HCT116 (cell line): ENCODE results near the gene ARVCF. TPM values are rescaled to one million over a fixed set of nuclear protein-coding genes. Genes with fewer than 3 reads are reported as not detected.

Source experiments
- ATAC-seq: fragments of 200-7000 bp; cut with Tn5 transposase; 2 replicates; pipeline ENCODE4 v1.9.1; 2020; ENCODE audit warnings: mild to moderate bottlenecking, moderate library complexity
- BruUV-seq: library from RNA; stranded (reverse); fragments of 400-500 nt; replicated peaks from 2 replicates; lab custom pipeline; 2021; lab: Mats Ljungman, UMichigan
- CTCF ChIA-PET: fragments of 300-600 bp; sonication (Branson Sonifier 250); formaldehyde crosslinking; loops from one replicate; lab custom pipeline; 2021; ENCODE audit warnings: antibody characterized with exemption; lab: Charles Lee
- POLR2A ChIA-PET: fragments of 300-600, 350-600 bp; sonication (Branson Sonifier 250); formaldehyde crosslinking; loops from one replicate; lab custom pipeline; 2021; ENCODE audit warnings: antibody characterized with exemption; lab: Charles Lee
- RAD21 ChIA-PET, 2 experiments: fragments of 300-600 bp; sonication (Branson Sonifier 250); formaldehyde crosslinking; loops; one replicate each; lab custom pipeline; 2023; ENCODE audit warnings: low total read pairs in 2 of 2; ENCODE audit not compliant: uncharacterized antibody in 2 of 2, unreplicated experiment in 2 of 2, low non-redundant PET in 1 of 2; lab: Charles Lee
- DNase-seq: peaks from one replicate; pipeline ENCODE4 v3.0.0-alpha.2; 2010; ENCODE audit warnings: low read depth, low spot score
- H2AFZ ChIP-seq: fragments of 200-600 bp; shearing (Covaris generic), sonication (generic); 2 replicates; pipeline ENCODE4 v1.6.1; 2017; ENCODE audit warnings: low read depth, mixed run types, mixed read lengths, antibody characterized with exemption, low read length; ENCODE audit not compliant: poor library complexity, severe bottlenecking
- H3K27ac ChIP-seq: 2 replicates; pipeline ENCODE4 v1.5.1; 2012; ENCODE audit warnings: low read depth, low read length
- H3K27me3 ChIP-seq: fragments of 200-600 bp; sonication (generic); 2 replicates; pipeline ENCODE4 v1.6.1; 2016; ENCODE audit warnings: mixed run types, low read length, mixed read lengths; ENCODE audit not compliant: insufficient read depth
- H3K36me3 ChIP-seq, 2 experiments: fragments of 200-500 bp in 1 of 2; fragments of 200-600 bp in 1 of 2; sonication (Bioruptor generic) in 1 of 2; sonication (generic) in 1 of 2; 2 replicates each; pipeline versions ENCODE4 v1.5.1 to v1.6.1; 2014 to 2016; ENCODE audit warnings: low read length in 2 of 2, inconsistent platforms in 1 of 2, mixed read lengths in 1 of 2, mixed run types in 1 of 2; ENCODE audit not compliant: insufficient read depth in 2 of 2, control insufficient read depth in 1 of 2
- H3K4me1 ChIP-seq, 2 experiments: fragments of 200-600 bp in 1 of 2; sonication (generic) in 1 of 2; 2 replicates each; pipeline versions ENCODE4 v1.5.1 to v1.6.1; 2012 to 2017; ENCODE audit warnings: low read length in 2 of 2, inconsistent platforms in 1 of 2, mild to moderate bottlenecking in 1 of 2, mixed read lengths in 1 of 2, mixed run types in 1 of 2, moderate library complexity in 1 of 2; ENCODE audit not compliant: insufficient read depth in 2 of 2, control insufficient read depth in 1 of 2
- H3K4me2 ChIP-seq: fragments of 200-600 bp; sonication (generic); 2 replicates; pipeline ENCODE4 v1.6.1; 2017; ENCODE audit warnings: mixed run types, low read length, mixed read lengths
- H3K4me3 ChIP-seq, 2 experiments: fragments of 200-600 bp in 1 of 2; sonication (generic) in 1 of 2; replicated peaks in 1 of 2; 2 replicates each; pipeline ENCODE4 v1.5.1; 2011 to 2016; ENCODE audit warnings: low read length in 2 of 2, control low read depth in 1 of 2, low read depth in 1 of 2, mild to moderate bottlenecking in 1 of 2, mixed read lengths in 1 of 2, mixed run types in 1 of 2
- H3K79me2 ChIP-seq: fragments of 200-600 bp; sonication (generic); 2 replicates; pipeline ENCODE4 v1.6.1; 2017; ENCODE audit warnings: mild to moderate bottlenecking, mixed run types, low read length, moderate library complexity, mixed read lengths; ENCODE audit not compliant: insufficient read depth
- H3K9ac ChIP-seq: fragments of 200-600 bp; sonication (generic); 2 replicates; pipeline ENCODE4 v1.6.1; 2016; ENCODE audit warnings: low read length, mixed read lengths
- H3K9me2 ChIP-seq: fragments of 200-600 bp; sonication (generic), shearing (Covaris generic); 2 replicates; pipeline ENCODE4 v1.6.1; 2017; ENCODE audit warnings: mixed run types, mild to moderate bottlenecking, moderate library complexity; ENCODE audit not compliant: insufficient read depth
- H3K9me3 ChIP-seq, 2 experiments: fragments of 200-500 bp in 1 of 2; fragments of 200-600 bp in 1 of 2; sonication (Bioruptor generic) in 1 of 2; sonication (generic) in 1 of 2; 2 replicates each; pipeline ENCODE4 v1.6.1; 2014 to 2017; ENCODE audit warnings: low read length in 2 of 2, mixed read lengths in 2 of 2, inconsistent platforms in 1 of 2, low read depth in 1 of 2, mild to moderate bottlenecking in 1 of 2, mixed run types in 1 of 2, moderate library complexity in 1 of 2; ENCODE audit not compliant: control insufficient read depth in 1 of 2, insufficient read depth in 1 of 2
- H4K20me1 ChIP-seq: fragments of 200-600 bp; sonication (generic), shearing (Covaris generic); 2 replicates; pipeline ENCODE4 v1.6.1; 2017; ENCODE audit warnings: mixed run types, mild to moderate bottlenecking, moderate library complexity; ENCODE audit not compliant: insufficient read depth
- CBX3 ChIP-seq: IDR thresholded peaks from 2 replicates; pipeline ENCODE4 v1.6.1; 2012; ENCODE audit warnings: low read depth
- CEBPB ChIP-seq: IDR thresholded peaks from 2 replicates; pipeline ENCODE4 v1.6.1; 2012; ENCODE audit warnings: low read depth
- ELF1 ChIP-seq: IDR thresholded peaks from 2 replicates; pipeline ENCODE4 v1.6.1; 2012; ENCODE audit warnings: low read depth, borderline replicate concordance
- EZH2 ChIP-seq: fragments of 200-600 bp; sonication (generic); IDR thresholded peaks from 2 replicates; pipeline ENCODE4 v1.6.1; 2017; ENCODE audit warnings: antibody characterized with exemption, mixed run types
- EZH2phosphoT487 ChIP-seq: fragments of 200-600 bp; IDR thresholded peaks from 2 replicates; pipeline ENCODE4 v1.6.1; 2018; ENCODE audit warnings: antibody characterized with exemption, borderline replicate concordance
- FOSL1 ChIP-seq: IDR thresholded peaks from 2 replicates; pipeline ENCODE4 v1.6.1; 2012; ENCODE audit warnings: low read depth
- JUND ChIP-seq: IDR thresholded peaks from 2 replicates; pipeline ENCODE4 v1.6.1; 2012
- POLR2A ChIP-seq: IDR thresholded peaks from 2 replicates; pipeline ENCODE4 v1.7.0; 2011; ENCODE audit warnings: borderline replicate concordance; ENCODE audit not compliant: insufficient read depth, insufficient read length; ENCODE audit errors: extremely low read depth
- POLR2AphosphoS5 ChIP-seq: IDR thresholded peaks from 2 replicates; pipeline ENCODE4 v1.6.1; 2011; ENCODE audit warnings: mild to moderate bottlenecking, low read depth, low read length, moderate library complexity
- RAD21 ChIP-seq: IDR thresholded peaks from 2 replicates; pipeline ENCODE4 v1.6.1; 2012; ENCODE audit warnings: low read depth, mild to moderate bottlenecking
- SIN3A ChIP-seq: IDR thresholded peaks from 2 replicates; pipeline ENCODE4 v1.6.1; 2012; ENCODE audit warnings: low read depth
- SP1 ChIP-seq: IDR thresholded peaks from 2 replicates; pipeline ENCODE4 v1.6.1; 2012; ENCODE audit warnings: low read depth
- SRF ChIP-seq: IDR thresholded peaks from 2 replicates; pipeline ENCODE4 v1.6.1; 2012; ENCODE audit warnings: low read depth
- TCF7L2 ChIP-seq: IDR thresholded peaks from 2 replicates; pipeline ENCODE4 v1.7.0; 2011; ENCODE audit warnings: borderline replicate concordance, inconsistent platforms; ENCODE audit not compliant: insufficient read depth, insufficient read length; ENCODE audit errors: extremely low read depth
- YY1 ChIP-seq: IDR thresholded peaks from 2 replicates; pipeline ENCODE4 v1.6.1; 2011; ENCODE audit warnings: low read length, low read depth, moderate library complexity, mild to moderate bottlenecking; ENCODE audit not compliant: insufficient replicate concordance; ENCODE audit errors: extremely low read depth
- intact Hi-C: fragments of 100-400 bp; cut with micrococcal nuclease; formaldehyde crosslinking; loops from 2 replicates; pipeline ENCODE4 v1.10.0; 2022
- total RNA-seq: library from RNA; stranded (reverse); gene quantifications from one replicate; pipeline ENCODE4 v1.2.1, GENCODE V29; 2021; ENCODE audit not compliant: unreplicated experiment
- TF ChIP-seq, protein P1 (sequence below): IDR thresholded peaks from 2 replicates; pipeline ENCODE4 v1.6.1; 2012; ENCODE audit warnings: low read depth

Gene ARVCF
- total RNA-seq, 1 experiment from 2014 or later = 42.8 TPM

DNA sequence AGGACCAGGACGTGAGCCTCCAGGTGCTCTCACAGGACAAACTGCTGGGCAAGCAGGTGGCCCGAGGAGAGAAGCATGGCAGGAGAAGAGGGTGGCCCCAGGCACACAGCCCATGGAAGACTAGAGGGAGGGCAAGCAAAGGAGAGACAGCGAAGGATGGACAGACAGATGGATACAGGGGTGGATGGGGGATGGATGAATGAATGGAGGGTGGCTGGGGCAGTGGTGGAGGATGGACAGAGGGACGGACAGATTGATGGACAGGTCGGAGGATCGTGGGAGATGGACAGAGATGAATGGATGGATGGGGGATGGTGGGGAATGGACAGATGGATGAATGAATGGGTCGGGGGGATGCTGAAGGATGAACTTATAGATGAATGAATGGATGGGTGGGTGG lies 22.7 kb downstream of the ARVCF start:
- TF ChIP-seq CBX3 (no peak), SP1 (no peak), POLR2AphosphoS5 (no peak), EZH2 (no peak), SIN3A (no peak), JUND (no peak), POLR2A (no peak)
- Histone ChIP-seq H3K9me2 (no peaks in the 10 kb centered on the region), H3K27ac (no peak overlapping the region), H3K36me3 (no peaks in the 10 kb centered on the region), H4K20me1 (no peaks in the 10 kb centered on the region), H3K4me2 (no peak overlapping the region), H3K79me2 (no peaks in the 10 kb centered on the region), H2AFZ (no peak overlapping the region), H3K4me3 (no peak overlapping the region), H3K4me1 (no peaks in the 10 kb centered on the region; a peak in 1 of 4 replicates), H3K9me3 (no peaks in the 10 kb centered on the region), H3K27me3 (no peaks in the 10 kb centered on the region), H3K9ac (no peak overlapping the region)
- no TSS peak for BruUV-seq
- DNase-seq (no peak), ATAC-seq (no peak)
- ChIA-PET POLR2A (no interaction called here), RAD21 (no interaction called here), CTCF (no interaction called here)
- intact Hi-C loops = no loop called here

DNA sequence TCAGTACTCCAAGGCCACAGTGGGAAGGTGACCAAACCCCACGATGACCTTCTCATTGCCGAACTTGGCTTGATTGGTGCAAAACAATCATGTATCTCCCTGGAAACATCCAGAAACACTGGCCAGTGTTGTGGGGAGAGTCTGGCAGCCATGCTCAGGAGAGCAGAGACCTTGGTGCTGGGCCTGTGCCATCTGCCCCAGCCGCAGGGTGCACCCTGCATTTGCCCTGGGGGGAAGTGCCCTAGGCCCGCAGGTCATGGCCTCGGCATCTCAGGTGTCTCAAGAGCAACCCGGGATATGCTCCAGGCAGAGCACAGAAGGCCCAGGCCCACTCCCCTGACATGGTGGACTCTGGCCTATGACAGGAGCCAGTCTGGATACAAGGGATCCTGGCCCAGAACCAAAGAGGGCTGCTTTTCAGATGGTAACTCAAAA lies 23.7 kb downstream of the ARVCF start:
- no peak overlapping the region for H3K9ac ChIP-seq
- DNase-seq (no peak), ATAC-seq (no peak)
- BruUV-seq = no TSS peak
- H3K9me3 ChIP-seq = no peaks in the 10 kb centered on the region
- CTCF ChIA-PET = no interaction called here
- H3K9me2 ChIP-seq = no peaks in the 10 kb centered on the region
- H3K27me3 ChIP-seq = no peaks in the 10 kb centered on the region
- H2AFZ ChIP-seq = no peak overlapping the region
- H3K4me1 ChIP-seq = no peaks in the 10 kb centered on the region
- no peak overlapping the region for H3K27ac ChIP-seq
- RAD21 ChIA-PET = no interaction called here
- no peak overlapping the region for H3K4me2 ChIP-seq
- H3K79me2 ChIP-seq = no peaks in the 10 kb centered on the region
- intact Hi-C loops = no loop called here
- H3K4me3 ChIP-seq = no peak overlapping the region
- POLR2A ChIA-PET = no interaction called here
- no peak for TF ChIP-seq JUND
- TF ChIP-seq CBX3 = no peak
- TF ChIP-seq RAD21 = no peak
- no peak for TF ChIP-seq YY1
- TF ChIP-seq, protein P1, sequence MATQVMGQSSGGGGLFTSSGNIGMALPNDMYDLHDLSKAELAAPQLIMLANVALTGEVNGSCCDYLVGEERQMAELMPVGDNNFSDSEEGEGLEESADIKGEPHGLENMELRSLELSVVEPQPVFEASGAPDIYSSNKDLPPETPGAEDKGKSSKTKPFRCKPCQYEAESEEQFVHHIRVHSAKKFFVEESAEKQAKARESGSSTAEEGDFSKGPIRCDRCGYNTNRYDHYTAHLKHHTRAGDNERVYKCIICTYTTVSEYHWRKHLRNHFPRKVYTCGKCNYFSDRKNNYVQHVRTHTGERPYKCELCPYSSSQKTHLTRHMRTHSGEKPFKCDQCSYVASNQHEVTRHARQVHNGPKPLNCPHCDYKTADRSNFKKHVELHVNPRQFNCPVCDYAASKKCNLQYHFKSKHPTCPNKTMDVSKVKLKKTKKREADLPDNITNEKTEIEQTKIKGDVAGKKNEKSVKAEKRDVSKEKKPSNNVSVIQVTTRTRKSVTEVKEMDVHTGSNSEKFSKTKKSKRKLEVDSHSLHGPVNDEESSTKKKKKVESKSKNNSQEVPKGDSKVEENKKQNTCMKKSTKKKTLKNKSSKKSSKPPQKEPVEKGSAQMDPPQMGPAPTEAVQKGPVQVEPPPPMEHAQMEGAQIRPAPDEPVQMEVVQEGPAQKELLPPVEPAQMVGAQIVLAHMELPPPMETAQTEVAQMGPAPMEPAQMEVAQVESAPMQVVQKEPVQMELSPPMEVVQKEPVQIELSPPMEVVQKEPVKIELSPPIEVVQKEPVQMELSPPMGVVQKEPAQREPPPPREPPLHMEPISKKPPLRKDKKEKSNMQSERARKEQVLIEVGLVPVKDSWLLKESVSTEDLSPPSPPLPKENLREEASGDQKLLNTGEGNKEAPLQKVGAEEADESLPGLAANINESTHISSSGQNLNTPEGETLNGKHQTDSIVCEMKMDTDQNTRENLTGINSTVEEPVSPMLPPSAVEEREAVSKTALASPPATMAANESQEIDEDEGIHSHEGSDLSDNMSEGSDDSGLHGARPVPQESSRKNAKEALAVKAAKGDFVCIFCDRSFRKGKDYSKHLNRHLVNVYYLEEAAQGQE = no peak
- TF ChIP-seq EZH2 = no peak
- no peak for TF ChIP-seq SRF
- TF ChIP-seq TCF7L2 = no peak
- TF ChIP-seq SP1 = no peak
- no peak for TF ChIP-seq ELF1
- TF ChIP-seq FOSL1 = no peak
- no peak for TF ChIP-seq SIN3A
- TF ChIP-seq CEBPB = no peak
- TF ChIP-seq POLR2A = no peak
- no peak for TF ChIP-seq EZH2phosphoT487
- TF ChIP-seq, all 23 proteins: peak for 0
- Histone ChIP-seq H3K36me3 (no peaks in the 10 kb centered on the region), H4K20me1 (no peaks in the 10 kb centered on the region)
